ENCODE data around the gene RCOR3.

GRCh38 chr1:211344152-211344618, 85.0 kb downstream of the RCOR3 start:
- TF ChIP-seq CTCF (IDR thresholded peaks at IDR 0.05) (no peak), POLR2AphosphoS5 (IDR thresholded peaks at IDR 0.05) (no peak), EP300 (IDR thresholded peaks at IDR 0.05) (no peak), POLR2A (IDR thresholded peaks at IDR 0.05) (no peak)

All from sigmoid colon (tissue), 4 donors.